IPS DF 19.7 (cell line): ENCODE data around the gene ANKK1.

ENCODE experiments used
- DNase-seq: peaks from one replicate; pipeline ENCODE4 v3.0.0-alpha.2; 2013; ENCODE audit warnings: low read depth, low spot score

Gene ANKK1

GRCh38 chr11:113409526-113409925 lies 21.9 kb downstream of the ANKK1 start:
- DNase-seq: no peak

GRCh38 chr11:113410414-113411135 lies 23.0 kb downstream of the ANKK1 start:
- no peak for DNase-seq

DNA sequence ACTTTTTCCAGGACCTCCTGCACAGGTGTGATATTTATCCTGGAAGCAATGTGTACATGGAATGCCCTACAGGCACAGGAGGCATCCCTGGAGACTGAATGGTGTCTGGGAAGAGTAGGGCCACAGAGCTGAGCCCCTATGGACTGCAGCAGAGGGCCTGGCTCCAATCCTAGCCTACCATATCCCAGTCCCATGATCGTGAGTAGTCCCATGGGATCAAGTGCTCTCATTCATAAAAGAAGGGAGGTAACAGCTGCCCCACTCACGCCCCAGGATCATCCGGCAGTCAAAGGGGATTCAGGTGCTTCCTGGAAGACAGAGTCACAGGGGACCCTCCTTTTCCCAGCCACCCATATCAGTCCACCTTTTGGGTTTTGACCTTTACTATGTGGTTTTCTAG lies 24.0 kb downstream of the ANKK1 start:
- DNase-seq: no peak

- no peak for DNase-seq
Measured at GRCh38 chr11:113412675-113413074, 25.1 kb downstream of the ANKK1 start.

GRCh38 chr11:113415343-113415742 lies 27.8 kb downstream of the ANKK1 start:
- DNase-seq: no peak

- DNase-seq: no peak
Measured at GRCh38 chr11:113417428-113417827, 29.8 kb downstream of the ANKK1 start.

- DNase-seq: no peak
Measured at GRCh38 chr11:113419454-113420003, 31.9 kb downstream of the ANKK1 start.

DNA sequence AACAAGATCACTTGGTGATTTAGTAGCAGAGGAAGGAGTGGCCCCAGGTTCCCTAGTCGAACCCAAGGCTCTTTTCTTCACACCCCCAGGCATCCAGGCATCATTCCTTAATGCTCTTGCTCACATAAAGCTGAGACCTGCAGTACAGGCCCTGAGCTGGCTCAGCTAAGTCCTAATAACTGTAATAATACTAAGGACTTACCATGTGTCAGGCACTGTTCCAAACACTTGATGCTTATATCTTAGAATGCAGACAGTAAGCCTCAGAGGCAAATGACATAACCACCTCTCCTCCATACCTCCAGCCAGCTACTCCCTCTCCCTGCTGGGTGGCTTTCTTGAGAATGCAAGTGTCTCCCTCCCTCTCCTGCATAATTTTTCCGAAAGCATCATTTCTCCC lies 33.2 kb downstream of the ANKK1 start:
- no peak for DNase-seq

GRCh38 chr11:113426686-113427085 lies 39.1 kb downstream of the ANKK1 start:
- DNase-seq: no peak

DNA sequence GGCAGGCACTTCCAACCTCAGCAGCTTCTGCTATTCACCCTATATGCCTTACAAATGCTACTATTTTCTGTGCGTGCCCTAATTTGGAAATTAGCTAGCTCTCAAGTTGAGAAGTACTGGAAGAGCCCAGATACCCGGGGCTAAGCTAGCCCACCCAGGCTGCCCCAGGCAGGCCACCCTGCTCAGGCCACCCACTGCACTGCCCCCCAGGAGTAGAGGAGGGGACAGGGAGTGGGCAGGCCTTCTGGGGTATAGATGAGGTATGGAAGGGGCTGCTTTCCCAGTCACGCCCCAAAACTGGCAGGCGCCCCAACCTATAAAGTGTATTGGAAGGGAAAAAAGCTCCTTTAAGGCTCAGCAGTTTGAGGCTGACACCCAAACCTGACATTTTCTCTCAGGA lies 44.2 kb downstream of the ANKK1 start:
- DNase-seq: no peak

DNA sequence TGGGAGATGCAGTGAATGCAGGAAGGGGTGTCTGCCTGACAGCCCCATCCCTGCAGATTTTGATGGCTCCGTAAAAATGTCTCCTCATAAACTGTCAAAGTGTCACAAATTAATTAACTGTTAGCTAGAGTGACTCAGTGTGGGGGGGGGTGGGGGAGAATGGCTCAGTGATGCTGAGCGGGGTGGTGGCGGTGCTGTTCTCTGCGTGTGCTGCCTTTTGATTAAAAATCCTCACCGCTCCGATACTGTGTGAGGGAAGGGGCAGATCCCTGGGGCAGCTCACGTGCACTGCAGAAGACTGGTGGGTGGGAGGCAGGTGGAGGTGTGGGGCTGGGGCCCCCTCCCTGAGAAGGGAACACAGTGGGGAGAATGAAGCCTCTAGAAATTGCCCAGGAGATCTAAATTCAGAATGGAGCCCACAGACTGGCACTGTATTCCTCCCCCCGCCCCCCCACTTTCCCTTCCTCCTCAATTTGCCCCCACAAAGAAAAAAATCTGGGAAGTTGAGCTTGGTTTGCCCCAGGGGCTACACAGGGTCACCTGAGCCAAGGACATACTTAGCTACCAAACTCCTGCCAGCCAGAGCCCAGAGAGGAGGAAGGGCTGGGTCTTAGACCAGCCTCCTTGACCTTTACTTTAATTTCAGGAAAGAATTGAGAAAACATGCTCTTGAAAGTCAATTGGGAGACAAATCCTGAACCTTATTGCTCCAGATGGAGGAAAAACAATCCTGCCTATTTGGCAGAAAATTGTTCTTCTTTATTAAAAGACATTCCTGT lies 47.8 kb downstream of the ANKK1 start:
- DNase-seq: no peak

DNA sequence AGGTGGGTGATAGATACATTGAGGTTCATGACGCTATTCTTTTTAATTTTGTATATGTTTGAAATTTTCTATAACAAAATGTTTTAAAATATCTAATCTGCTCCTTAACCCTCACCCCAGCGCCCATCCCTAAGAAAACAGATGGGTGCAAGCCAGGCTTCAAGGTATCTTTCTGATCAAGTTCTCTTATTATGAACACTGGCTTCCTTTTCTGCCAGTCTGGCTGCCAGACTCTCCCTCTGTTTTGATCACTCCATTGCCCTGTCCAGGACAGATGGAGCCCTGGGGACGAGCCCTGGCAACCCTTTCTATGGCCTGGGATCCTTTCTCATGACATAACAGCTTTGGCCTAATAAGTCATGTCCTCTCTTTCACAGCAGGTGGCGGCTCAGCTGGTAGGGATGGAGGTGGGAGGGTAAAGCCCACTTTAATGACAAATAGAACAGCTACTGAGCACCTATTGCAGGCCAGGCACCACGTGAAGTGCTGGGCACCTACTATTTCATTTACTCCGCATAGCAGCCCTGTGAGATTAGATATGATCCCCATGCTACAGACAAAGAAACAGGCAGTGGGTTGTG lies 49.2 kb downstream of the ANKK1 start:
- DNase-seq: no peak

GRCh38 chr11:113440816-113441215 lies 53.2 kb downstream of the ANKK1 start:
- no peak for DNase-seq

DNA sequence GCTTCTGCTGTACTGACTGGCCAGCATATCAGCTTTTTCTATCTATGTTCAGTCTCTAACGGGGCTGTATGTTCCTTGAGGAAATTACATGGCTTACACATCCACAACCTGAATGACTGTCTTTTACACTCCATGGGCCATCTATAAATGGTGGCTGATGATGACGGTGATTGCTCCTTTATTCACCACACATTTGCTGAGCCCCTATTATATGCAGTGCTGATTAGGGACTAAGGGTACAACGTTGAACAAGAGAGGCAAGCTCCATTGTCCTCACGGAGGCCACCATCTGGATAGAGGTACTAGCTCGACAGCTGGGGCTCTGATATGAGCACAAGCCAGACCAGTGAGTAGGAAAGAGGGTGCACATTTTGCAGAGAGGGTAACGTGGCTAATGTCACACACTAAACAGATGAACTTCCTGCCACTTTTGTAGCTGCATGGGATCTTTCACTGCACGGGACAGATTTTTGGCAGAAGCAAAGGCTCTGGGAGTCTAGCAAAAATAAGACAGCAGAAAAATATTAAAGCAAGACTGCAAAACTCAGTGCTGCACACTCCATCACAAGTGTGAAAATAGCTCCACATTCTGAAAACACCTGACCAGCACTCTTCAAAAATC lies 57.0 kb downstream of the ANKK1 start:
- no peak for DNase-seq

DNA sequence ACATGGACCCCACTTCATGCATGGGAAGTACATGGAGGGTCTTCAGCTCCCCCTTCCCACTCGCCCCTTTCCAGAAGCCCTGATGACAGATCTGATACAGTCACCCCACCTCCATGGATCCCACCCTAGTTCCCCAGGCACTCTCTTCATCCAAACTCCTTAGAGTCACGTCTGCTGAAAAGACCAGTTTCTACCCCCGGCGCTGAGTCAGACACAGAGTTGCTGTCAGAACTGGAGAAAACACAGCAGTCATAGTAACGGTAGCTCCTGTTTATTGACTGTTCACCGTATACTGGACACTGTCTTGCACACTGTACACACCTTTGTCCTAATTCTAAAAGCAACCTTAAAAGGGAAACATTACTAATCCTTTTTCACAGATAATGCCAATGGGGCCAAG lies 58.5 kb downstream of the ANKK1 start:
- no peak for DNase-seq

DNA sequence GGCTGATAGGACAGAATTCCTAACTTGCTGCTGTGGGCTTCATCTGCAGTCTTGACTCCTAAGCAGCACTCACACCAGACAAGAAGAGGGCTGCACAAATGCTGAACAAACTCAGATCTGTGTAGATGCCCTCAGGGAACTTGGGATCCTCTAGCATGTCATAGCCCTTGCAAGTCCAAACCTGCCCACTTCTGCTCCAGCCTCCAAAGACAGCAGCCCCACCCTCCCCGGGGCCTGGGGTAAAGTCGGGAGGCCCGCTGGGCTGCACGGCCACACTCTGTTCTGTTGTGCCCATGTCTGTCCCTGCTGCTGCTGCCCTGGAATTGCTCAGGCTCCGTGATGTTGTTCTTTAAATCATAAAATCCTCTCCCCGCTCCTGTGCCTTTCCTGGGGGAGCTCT lies 59.4 kb downstream of the ANKK1 start:
- DNase-seq: no peak

DNA sequence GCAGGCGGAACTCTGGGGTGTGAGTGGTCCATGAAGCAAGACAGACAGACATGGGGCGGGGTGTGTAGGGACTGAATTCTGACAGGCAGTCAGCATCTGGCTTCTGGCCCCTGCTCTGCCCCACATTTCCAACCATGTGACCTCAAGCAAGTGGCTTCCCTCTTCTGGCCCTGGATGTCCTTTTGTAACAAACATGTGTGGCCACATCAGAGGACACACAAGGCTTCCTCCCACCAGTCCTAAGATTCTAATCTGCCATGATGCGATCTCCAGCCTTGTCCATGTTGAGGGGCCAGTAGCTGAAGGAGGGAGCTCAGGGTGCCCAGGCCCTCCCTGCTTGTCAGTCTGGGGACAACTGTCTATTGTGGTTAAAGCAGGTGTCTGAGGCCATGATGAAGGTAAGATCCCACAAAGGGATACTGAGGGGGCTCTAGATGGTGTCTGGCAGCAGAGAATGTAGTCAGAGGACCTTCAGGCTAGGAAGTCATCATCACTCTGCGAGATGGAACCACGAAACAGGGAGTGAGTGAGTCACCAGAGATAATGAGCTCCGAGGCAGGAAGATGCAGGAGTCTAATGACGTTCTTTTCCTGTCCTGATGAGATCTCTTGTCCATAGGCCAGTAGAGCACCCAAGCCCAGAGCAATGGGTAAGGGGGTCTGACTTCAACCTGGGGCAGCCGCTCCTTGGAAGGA lies 60.2 kb downstream of the ANKK1 start:
- no peak for DNase-seq

DNA sequence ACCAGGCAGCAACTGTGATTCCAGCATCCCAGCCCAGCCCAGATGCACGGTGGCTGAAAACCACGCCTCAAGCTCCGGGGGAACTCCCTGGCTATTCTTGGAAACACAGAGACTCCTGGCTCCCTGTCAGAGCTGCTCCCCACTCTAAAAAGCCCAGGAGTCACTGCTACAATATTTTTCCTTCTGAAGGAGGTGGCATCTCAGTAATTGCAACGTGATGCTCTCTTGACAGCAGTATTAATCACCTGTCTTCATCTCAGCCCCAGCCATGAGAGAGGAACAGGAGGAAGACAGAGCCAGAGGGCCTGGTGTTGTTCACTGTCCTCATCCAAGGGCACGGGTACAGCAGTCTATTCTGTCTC lies 60.7 kb downstream of the ANKK1 start:
- no peak for DNase-seq

DNA sequence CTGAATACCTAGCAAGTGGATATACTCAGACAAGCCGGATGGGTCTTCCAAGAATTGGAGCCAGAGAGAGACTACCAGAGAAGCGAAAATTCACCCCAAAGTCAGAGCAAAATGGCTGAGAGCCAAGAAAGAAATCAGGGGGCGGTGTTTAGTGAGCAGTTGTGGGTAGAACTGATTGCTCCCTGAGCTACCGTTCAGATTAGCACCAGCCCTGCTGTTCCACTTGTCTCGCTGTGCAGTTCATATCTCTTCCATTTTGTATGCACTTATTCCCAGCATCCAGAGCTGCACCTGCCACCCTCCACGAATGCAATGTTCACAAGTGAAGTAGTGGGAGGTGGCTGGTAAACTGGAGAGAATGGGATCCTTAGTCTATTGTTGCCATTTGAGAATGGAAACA lies 62.2 kb downstream of the ANKK1 start:
- DNase-seq: no peak
